ENCODE data around the gene C12orf43. TPM values are rescaled to one million over a fixed set of nuclear protein-coding genes. Genes with fewer than 3 reads are reported as not detected.
A peak's percentile ranks its signal among the peaks of the same experiment; 100 is the strongest.

C12orf43 gene
- total RNA-seq, 2 donors from 2014 or later = 8.8 to 10.4 TPM

DNA sequence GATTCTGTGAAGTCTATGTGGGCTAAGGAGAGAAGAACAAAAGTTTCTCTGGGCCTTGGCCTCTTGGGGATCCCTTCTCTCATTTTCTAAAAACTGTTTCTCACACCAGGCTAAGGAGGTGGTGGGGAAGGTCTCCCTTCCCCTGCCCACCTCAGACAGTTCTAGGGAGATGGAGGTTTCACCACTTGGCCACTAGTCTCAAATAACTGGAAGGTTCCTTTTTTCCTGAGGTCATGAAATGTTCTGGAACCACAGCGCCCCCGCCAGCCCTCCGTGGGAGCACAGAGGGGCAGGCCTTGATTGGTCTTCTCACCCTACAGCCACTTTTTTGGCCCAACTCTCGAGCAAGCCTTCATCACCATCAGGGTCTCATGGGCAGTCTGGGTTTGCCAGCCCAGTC, 12.6 kb downstream of the C12orf43 start:
- DNase-seq (no peak), ATAC-seq (no peak)
- intact Hi-C loops (cut with DNase I) = no loop called here

DNA sequence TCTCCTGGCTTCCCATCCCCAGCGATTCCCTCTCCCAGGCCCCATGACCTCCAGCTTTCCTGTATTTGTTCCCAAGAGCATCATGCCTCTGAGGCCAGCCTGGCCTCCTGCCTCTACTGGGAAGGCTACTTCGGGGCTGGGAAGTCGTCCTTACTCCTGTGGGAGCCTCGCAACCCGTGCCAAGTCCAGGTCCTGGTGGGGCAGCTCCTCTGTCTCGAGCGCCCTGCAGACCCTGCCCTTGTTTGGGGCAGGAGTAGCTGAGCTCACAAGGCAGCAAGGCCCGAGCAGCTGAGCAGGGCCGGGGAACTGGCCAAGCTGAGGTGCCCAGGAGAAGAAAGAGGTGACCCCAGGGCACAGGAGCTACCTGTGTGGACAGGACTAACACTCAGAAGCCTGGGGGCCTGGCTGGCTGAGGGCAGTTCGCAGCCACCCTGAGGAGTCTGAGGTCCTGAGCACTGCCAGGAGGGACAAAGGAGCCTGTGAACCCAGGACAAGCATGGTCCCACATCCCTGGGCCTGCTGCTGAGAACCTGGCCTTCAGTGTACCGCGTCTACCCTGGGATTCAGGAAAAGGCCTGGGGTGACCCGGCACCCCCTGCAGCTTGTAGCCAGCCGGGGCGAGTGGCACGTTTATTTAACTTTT, 14.3 kb downstream of the C12orf43 start:
- intact Hi-C loops (cut with DNase I) = no loop called here
- ATAC-seq (no peak), DNase-seq (no peak)

DNA sequence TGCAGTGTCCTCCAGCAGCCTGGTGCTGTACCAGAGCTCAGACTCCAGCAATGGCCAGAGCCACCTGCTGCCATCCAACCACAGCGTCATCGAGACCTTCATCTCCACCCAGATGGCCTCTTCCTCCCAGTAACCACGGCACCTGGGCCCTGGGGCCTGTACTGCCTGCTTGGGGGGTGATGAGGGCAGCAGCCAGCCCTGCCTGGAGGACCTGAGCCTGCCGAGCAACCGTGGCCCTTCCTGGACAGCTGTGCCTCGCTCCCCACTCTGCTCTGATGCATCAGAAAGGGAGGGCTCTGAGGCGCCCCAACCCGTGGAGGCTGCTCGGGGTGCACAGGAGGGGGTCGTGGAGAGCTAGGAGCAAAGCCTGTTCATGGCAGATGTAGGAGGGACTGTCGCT, 15.2 kb downstream of the C12orf43 start:
- intact Hi-C loops (cut with DNase I) = no loop called here
- DNase-seq (no peak), ATAC-seq (no peak)

DNA sequence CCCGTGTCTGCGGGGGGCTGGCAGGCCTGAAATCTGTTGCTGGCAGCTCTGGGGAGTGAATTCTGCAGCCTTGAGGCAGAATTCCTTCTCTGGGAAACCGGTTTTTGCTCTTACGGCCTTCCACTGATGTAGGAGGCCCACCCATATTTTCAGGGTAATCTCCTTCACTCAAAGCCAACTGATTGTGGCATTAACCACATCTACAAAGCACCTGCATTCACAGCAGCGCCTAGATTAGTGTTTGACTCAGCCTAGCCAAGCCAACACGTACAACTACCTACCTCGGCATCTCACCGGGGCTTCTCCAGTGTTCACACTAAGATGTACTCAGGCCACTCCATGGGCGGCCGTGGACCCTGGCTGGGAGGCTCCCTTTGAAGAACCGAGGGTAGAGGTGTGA, 15.8 kb downstream of the C12orf43 start:
- ATAC-seq = no peak
- DNase-seq = no peak
- intact Hi-C loops (cut with DNase I) = no loop called here

DNA sequence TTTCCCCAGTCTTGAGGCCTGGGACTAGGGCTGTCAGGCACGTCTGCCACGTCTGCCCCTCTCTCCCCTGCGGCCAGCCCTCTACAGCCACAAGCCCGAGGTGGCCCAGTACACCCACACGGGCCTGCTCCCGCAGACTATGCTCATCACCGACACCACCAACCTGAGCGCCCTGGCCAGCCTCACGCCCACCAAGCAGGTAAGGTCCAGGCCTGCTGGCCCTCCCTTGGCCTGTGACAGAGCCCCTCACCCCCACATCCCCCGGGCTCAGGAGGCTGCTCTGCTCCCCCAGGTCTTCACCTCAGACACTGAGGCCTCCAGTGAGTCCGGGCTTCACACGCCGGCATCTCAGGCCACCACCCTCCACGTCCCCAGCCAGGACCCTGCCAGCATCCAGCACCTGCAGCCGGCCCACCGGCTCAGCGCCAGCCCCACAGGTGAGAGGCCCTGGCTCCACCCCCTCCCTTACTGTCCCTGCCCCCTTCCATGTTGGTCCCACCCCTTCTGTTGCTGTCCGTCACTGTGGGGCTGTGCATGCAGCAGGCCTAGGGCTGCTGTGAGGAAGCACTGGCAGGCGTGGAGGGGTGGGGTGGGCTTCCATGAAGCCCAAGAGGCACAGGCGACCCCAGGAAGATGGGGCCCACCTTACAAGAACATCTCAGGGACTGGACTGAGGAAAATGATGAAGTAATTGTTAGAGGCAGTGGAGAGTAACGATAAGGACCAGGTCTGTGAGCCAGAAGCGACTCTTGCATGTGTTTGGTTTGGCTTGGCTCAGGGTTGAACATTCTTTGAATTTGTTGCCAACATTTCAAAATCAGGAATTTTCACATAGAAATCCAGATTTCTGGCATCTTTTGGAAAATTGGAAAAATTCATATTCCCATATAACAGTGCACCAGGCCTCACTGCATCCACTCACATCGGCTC, 16.8 kb downstream of the C12orf43 start:
- intact Hi-C loops (cut with DNase I) = no loop called here

GRCh38 chr12:120998435-120998834, 17.9 kb downstream of the C12orf43 start:
- ATAC-seq (no peak), DNase-seq (no peak)
- intact Hi-C loops (cut with DNase I) = no loop called here

More for the DNA sequence above, 16.8 kb downstream of the C12orf43 start:
- ATAC-seq = peak; percentile 46 to 49
- DNase-seq = no peak

DNA sequence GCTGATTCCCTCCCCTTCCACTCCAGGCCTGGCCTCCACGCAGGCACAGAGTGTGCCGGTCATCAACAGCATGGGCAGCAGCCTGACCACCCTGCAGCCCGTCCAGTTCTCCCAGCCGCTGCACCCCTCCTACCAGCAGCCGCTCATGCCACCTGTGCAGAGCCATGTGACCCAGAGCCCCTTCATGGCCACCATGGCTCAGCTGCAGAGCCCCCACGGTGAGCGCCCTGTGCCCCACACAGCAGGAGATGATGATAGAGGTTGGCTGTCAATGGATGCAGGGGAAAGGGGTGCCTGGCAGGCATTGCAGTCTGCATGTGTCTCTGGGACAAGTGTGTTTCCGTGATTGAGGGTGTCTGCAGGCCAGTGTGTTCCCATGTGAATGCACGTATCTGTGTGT, 18.8 kb downstream of the C12orf43 start:
- ATAC-seq (no peak), DNase-seq (no peak)
- intact Hi-C loops (cut with DNase I) = no loop called here

DNA sequence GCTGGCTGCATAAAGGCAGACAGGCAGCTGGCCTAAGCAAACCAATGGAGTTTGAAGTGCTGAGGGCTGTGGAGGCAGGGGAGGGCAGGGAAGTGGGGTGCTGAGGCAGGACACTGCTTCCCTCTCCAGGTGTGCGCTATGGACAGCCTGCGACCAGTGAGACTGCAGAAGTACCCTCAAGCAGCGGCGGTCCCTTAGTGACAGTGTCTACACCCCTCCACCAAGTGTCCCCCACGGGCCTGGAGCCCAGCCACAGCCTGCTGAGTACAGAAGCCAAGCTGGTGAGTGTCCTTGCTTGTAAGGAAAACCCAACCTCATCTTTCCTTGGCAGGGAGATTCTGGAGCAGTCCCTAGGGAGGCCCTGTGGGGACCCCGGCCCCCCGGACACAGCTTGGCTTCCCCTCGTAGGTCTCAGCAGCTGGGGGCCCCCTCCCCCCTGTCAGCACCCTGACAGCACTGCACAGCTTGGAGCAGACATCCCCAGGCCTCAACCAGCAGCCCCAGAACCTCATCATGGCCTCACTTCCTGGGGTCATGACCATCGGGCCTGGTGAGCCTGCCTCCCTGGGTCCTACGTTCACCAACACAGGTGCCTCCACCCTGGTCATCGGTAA, 20.0 kb downstream of the C12orf43 start:
- DNase-seq = no peak
- intact Hi-C loops (cut with DNase I) = no loop called here
- no peak for ATAC-seq

GRCh38 chr12:120994589-120995337, 21.5 kb downstream of the C12orf43 start:
- no peak for ATAC-seq
- intact Hi-C loops (cut with DNase I) = no loop called here
- DNase-seq = no peak

DNA sequence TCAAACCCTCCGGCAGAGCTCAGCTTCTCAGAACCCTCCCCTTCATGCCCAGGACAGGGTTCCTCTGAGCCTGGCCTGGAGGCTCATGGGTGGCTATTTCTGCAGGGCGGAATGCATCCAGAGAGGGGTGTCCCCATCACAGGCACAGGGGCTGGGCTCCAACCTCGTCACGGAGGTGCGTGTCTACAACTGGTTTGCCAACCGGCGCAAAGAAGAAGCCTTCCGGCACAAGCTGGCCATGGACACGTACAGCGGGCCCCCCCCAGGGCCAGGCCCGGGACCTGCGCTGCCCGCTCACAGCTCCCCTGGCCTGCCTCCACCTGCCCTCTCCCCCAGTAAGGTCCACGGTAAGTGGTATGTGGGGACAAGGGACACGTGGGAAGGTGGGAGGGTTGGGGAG, 22.2 kb downstream of the C12orf43 start:
- DNase-seq (no peak), ATAC-seq (no peak)
- intact Hi-C loops (cut with DNase I) = no loop called here

DNA sequence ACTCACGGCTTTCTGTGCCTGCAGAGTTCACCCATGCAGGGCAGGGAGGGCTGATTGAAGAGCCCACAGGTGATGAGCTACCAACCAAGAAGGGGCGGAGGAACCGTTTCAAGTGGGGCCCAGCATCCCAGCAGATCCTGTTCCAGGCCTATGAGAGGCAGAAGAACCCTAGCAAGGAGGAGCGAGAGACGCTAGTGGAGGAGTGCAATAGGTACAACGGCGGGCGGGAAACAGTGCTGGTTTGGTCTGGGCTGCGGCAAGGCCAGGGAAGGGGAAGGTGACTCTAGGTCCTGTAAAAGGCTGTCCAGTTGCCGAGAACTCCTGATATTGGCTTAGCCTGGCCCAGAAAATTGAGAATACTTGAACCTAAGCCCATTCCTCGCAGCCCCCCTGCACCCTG, 22.8 kb downstream of the C12orf43 start:
- ATAC-seq = no peak
- no peak for DNase-seq
- intact Hi-C loops (cut with DNase I) = no loop called here

DNA sequence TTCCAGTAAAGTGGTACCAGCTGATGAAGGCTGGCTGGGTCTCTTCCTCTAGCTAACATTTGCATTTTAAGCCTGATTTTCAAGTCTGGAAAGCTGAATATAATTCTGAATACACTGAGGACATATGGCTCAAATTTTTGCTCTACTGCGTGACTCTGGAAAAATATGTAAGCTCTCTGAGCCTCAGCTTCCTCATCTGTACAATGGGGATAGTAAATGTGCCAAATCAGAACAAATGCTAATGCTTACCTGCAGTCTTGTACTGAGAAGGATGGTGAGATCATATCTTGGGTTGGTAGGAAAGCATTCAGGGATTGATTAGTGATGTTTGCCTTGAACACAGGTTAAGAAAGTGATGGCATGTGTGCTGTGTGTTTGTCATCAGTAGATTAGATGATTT, 23.3 kb downstream of the C12orf43 start:
- ATAC-seq = no peak
- no peak for DNase-seq
- intact Hi-C loops (cut with DNase I) = no loop called here

GRCh38 chr12:120991965-120992364, 24.3 kb downstream of the C12orf43 start:
- no peak for ATAC-seq
- DNase-seq = no peak
- intact Hi-C loops (cut with DNase I) = no loop called here

- intact Hi-C loops (cut with DNase I) = no loop called here
- DNase-seq = no peak
- ATAC-seq = no peak
These were observed 25.7 kb downstream of the C12orf43 start for GRCh38 chr12:120990487-120991055.

DNA sequence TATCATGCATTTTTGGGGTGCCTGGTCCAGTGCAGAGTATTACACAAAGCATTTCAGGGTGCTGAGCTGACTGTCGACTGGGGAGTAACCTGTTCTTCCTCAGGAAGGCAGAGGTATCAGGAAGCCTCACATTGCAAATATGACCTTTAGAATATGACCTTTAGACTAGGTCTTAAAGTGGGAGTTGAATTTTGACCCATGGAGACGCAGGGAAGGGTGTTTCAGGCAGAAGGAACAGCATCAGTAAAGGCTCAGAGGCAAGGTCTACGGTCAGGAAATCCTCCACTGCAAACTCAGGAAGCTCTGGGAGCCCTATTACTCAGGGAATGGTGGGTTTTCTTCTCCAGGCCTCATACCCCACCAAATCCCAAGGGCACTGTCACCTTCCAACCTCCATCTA, 26.6 kb downstream of the C12orf43 start:
- DNase-seq (no peak), ATAC-seq (no peak)
- intact Hi-C loops (cut with DNase I) = no loop called here

GRCh38 chr12:120988658-120989057, 27.6 kb downstream of the C12orf43 start:
- intact Hi-C loops (cut with DNase I) = no loop called here
- ATAC-seq (no peak), DNase-seq (no peak)

DNA sequence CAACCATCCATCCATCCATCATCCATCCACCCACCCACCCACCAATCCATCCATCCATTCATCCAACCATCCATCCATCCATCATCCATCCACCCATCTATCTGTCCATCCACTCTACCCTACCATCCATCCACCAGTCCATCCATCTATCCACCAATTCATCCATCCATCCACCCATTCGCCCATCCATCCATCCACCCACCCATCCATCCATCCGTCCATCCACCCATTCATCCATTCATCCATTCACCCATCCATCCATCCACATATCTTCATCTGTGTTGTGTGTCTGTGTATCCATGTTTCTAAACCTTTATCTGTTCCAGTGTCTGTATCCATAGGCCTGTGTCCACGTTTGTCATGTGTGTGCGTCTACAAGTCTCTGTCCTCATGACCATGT, 28.1 kb downstream of the C12orf43 start:
- intact Hi-C loops (cut with DNase I) = no loop called here
- ATAC-seq (no peak), DNase-seq (no peak)

- DNase-seq = no peak
- intact Hi-C loops (cut with DNase I) = no loop called here
- ATAC-seq = no peak
These were observed 31.9 kb downstream of the C12orf43 start for GRCh38 chr12:120984351-120984898.

GRCh38 chr12:120983759-120984158, 32.5 kb downstream of the C12orf43 start:
- ATAC-seq (no peak), DNase-seq (no peak)
- intact Hi-C loops (cut with DNase I) = no loop called here

All from left cardiac atrium (tissue), 4 donors.